OCI-LY7 (cell line): ENCODE results near the gene SCAMP5. TPM values are rescaled to one million over a fixed set of nuclear protein-coding genes. Genes with fewer than 3 reads are reported as not detected.
A peak's percentile ranks its signal among the peaks of the same experiment; 100 is the strongest.

ENCODE experiments used
- BruUV-seq: library from RNA; stranded (reverse); fragments of 400-500 nt; replicated peaks from 2 replicates; lab custom pipeline; 2021; lab: Mats Ljungman, UMichigan
- CTCF ChIA-PET: fragments of 300-600 bp; sonication (Branson Sonifier 250); formaldehyde crosslinking; loops from one replicate; lab custom pipeline; 2022; ENCODE audit warnings: antibody characterized with exemption; ENCODE audit not compliant: unreplicated experiment; lab: Charles Lee
- POLR2A ChIA-PET: fragments of 300-600 bp; sonication (Branson Sonifier 250); formaldehyde crosslinking; loops from one replicate; lab custom pipeline; 2022; ENCODE audit warnings: antibody characterized with exemption; lab: Charles Lee
- DNase-seq: peaks from one replicate; pipeline ENCODE4 v3.0.0-alpha.2; 2015; ENCODE audit warnings: low spot score
- H2AFZ ChIP-seq: fragments of 200-600 bp; sonication (generic), shearing (Covaris generic); 2 replicates; pipeline ENCODE4 v1.6.1; 2014; ENCODE audit warnings: mild to moderate bottlenecking, antibody characterized with exemption, low read length, moderate library complexity
- H3K27ac ChIP-seq: fragments of 200-600 bp; sonication (generic); 2 replicates; pipeline ENCODE4 v1.5.1; 2014; ENCODE audit warnings: mixed run types, low read depth, mild to moderate bottlenecking, moderate library complexity, low read length, inconsistent platforms; ENCODE audit not compliant: poor library complexity, severe bottlenecking
- H3K36me3 ChIP-seq: fragments of 200-600 bp; sonication (generic); 2 replicates; pipeline ENCODE4 v1.6.1; 2014; ENCODE audit warnings: mild to moderate bottlenecking, antibody characterized with exemption, low read length, moderate library complexity, mixed read lengths; ENCODE audit not compliant: insufficient read depth
- H3K4me1 ChIP-seq: fragments of 200-600 bp; sonication (generic); 2 replicates; pipeline ENCODE4 v1.5.1; 2014; ENCODE audit warnings: mild to moderate bottlenecking, low read length; ENCODE audit not compliant: insufficient read depth, poor library complexity, severe bottlenecking
- H3K4me2 ChIP-seq: fragments of 200-600 bp; sonication (generic); 2 replicates; pipeline ENCODE4 v1.6.1; 2014; ENCODE audit warnings: mild to moderate bottlenecking, low read length
- H3K4me3 ChIP-seq: fragments of 200-600 bp; sonication (generic); 2 replicates; pipeline ENCODE4 v1.5.1; 2014; ENCODE audit warnings: mild to moderate bottlenecking, low read depth, low read length; ENCODE audit not compliant: poor library complexity, severe bottlenecking
- H3K79me2 ChIP-seq: fragments of 200-600 bp; sonication (generic); 2 replicates; pipeline ENCODE4 v1.6.1; 2016; ENCODE audit warnings: low read depth, mild to moderate bottlenecking, low read length, moderate library complexity, mixed read lengths; ENCODE audit not compliant: insufficient read depth
- H3K9me2 ChIP-seq: fragments of 200-600 bp; sonication (generic); 2 replicates; pipeline ENCODE4 v1.6.1; 2016; ENCODE audit warnings: mild to moderate bottlenecking, low read length, mixed read lengths; ENCODE audit not compliant: insufficient read depth
- H3K9me3 ChIP-seq: fragments of 200-600 bp; sonication (generic); 2 replicates; pipeline ENCODE4 v1.6.1; 2014; ENCODE audit warnings: mild to moderate bottlenecking, mixed run types, low read length, mixed read lengths
- H4K20me1 ChIP-seq: fragments of 200-600 bp; sonication (generic); 2 replicates; pipeline ENCODE4 v1.6.1; 2014; ENCODE audit warnings: mild to moderate bottlenecking, antibody characterized with exemption, low read length, moderate library complexity, mixed read lengths; ENCODE audit not compliant: insufficient read depth
- EZH2phosphoT487 ChIP-seq: fragments of 200-600 bp; sonication (generic); IDR thresholded peaks from 2 replicates; pipeline ENCODE4 v1.6.1; 2018; ENCODE audit warnings: low read depth, borderline replicate concordance, mild to moderate bottlenecking, mixed run types, antibody characterized with exemption, low read length, moderate library complexity, mixed read lengths
- intact Hi-C: fragments of 100-400 bp; cut with micrococcal nuclease; formaldehyde crosslinking; loops from one replicate; pipeline ENCODE4 v1.10.0; 2022; ENCODE audit not compliant: unreplicated experiment
- total RNA-seq, 2 experiments: library from RNA; depleted of rRNA in 1 of 2; stranded (reverse); fragments of >200 nt in 1 of 2; shearing (Covaris generic) in 1 of 2; gene quantifications; 2 replicates each; pipeline ENCODE4 v1.2.3, GENCODE V29; 2014 to 2022
- TF ChIP-seq, protein P1 (sequence below): fragments of 200-600 bp; sonication (generic); conservative IDR thresholded peaks from 2 replicates; pipeline ENCODE4 v1.5.1; 2014; ENCODE audit warnings: mild to moderate bottlenecking, antibody characterized with exemption, low read length, moderate library complexity, mixed read lengths

Gene SCAMP5
- total RNA-seq, 2 experiments from 2014 or later = 29.4 to 43.7 TPM

DNA sequence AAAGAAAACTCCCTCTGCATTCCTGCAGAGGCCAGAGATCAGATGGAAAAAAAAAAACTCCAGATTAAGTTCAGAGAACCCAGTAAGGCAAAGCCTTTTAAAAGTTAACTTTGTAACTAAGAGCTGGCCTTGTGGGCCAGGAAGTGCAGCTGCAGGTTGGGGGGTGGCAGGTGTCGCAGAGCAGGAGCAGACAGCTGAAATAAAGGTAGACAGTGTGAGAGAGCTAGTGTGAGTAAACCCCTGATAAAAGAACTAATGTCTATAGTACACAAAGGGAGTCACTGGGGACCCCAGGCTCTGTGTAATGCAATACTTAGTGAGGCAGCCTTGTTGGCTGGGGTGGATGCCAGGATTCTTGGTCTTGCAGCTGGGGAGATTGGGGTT is 70.1 kb downstream of the SCAMP5 start:
- Histone ChIP-seq H3K4me3 (no peak overlapping the region), H3K79me2 (no peaks in the 10 kb centered on the region), H2AFZ (no peak overlapping the region), H3K36me3 (no peaks in the 10 kb centered on the region), H3K4me2 (0 out of 2 replicates have a peak overlapping the region, but pooled peaks have one; percentile 19), H3K4me1 (peaks cover 28% of the 10 kb centered on the region), H3K9me2 (no peaks in the 10 kb centered on the region), H3K9me3 (no peaks in the 10 kb centered on the region), H3K27ac (no peak overlapping the region), H4K20me1 (no peaks in the 10 kb centered on the region)
- ChIA-PET CTCF (no interaction called here), POLR2A (interaction anchor here (1.8 kb wide), 1 partner anchor 22 kb away, joined by 5 read pairs; no protein-coding TSS in a partner anchor)
- intact Hi-C loops = no loop called here
- TF ChIP-seq EZH2phosphoT487 = no peak
- TF ChIP-seq, protein P1, sequence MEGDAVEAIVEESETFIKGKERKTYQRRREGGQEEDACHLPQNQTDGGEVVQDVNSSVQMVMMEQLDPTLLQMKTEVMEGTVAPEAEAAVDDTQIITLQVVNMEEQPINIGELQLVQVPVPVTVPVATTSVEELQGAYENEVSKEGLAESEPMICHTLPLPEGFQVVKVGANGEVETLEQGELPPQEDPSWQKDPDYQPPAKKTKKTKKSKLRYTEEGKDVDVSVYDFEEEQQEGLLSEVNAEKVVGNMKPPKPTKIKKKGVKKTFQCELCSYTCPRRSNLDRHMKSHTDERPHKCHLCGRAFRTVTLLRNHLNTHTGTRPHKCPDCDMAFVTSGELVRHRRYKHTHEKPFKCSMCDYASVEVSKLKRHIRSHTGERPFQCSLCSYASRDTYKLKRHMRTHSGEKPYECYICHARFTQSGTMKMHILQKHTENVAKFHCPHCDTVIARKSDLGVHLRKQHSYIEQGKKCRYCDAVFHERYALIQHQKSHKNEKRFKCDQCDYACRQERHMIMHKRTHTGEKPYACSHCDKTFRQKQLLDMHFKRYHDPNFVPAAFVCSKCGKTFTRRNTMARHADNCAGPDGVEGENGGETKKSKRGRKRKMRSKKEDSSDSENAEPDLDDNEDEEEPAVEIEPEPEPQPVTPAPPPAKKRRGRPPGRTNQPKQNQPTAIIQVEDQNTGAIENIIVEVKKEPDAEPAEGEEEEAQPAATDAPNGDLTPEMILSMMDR = no peak
- BruUV-seq = no TSS peak
- peak; percentile 38 for DNase-seq

DNA sequence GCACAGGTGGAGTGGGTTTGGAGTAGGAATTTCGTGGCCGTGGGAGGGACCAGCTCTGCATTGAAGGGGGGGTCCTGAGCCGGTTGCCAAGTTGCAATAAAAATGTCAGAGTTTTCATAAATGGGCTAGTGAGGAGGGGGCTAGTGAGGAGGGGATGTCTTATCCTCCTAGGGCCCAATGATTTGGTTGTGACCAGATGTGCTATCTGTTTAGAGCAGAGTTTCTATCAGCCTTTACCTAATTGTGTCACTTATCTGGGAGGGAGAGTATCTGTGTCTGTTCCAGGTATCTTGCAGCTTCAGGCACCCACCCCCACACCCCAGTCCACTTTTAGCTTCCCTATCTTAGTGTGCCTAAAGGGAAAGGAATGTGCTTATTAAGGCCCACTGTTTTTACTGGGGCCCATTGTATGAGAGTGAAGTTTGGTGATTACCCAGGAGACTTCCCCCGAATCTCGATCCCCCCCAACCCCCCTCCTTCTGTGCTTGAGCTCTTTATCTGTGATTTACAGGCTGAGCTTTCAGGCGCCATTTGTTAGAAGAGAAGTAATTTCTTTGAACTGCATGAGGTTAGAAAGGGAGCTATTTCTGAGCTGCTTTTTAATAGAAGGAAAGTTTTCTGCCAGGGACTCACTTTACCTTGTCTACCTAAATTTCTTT is 70.6 kb downstream of the SCAMP5 start:
- H3K79me2 ChIP-seq = no peaks in the 10 kb centered on the region
- POLR2A ChIA-PET = interaction anchor here (0.6 to 1.8 kb wide), 3 partner anchors 8 to 398 kb away, joined by 4 to 5 read pairs (median 4); no protein-coding TSS in a partner anchor
- H3K36me3 ChIP-seq = no peaks in the 10 kb centered on the region
- no peak for TF ChIP-seq EZH2phosphoT487
- TF ChIP-seq, protein P1 = no peak
- no peaks in the 10 kb centered on the region for H3K9me3 ChIP-seq
- no peak overlapping the region for H3K4me3 ChIP-seq
- no peak overlapping the region for H3K4me2 ChIP-seq
- H3K9me2 ChIP-seq = no peaks in the 10 kb centered on the region
- CTCF ChIA-PET = interaction anchor here (0.6 to 1.0 kb wide), 2 partner anchors 23 to 37 kb away, joined by 3 to 4 read pairs; no protein-coding TSS in a partner anchor
- H3K27ac ChIP-seq = no peak overlapping the region
- H3K4me1 ChIP-seq = peaks cover 28% of the 10 kb centered on the region
- H2AFZ ChIP-seq = no peak overlapping the region
- DNase-seq = no peak
- intact Hi-C loops = no loop called here
- BruUV-seq = no TSS peak
- H4K20me1 ChIP-seq = no peaks in the 10 kb centered on the region
